Measurements from ENCODE around the gene PIP4K2B.
A peak's percentile ranks its signal among the peaks of the same experiment; 100 is the strongest.
"Not testable (repeated sequence)": the region's sequence is repeated elsewhere in the genome, so short reads cannot be mapped to it uniquely, and the experiment has no call there.

The PIP4K2B gene

DNA sequence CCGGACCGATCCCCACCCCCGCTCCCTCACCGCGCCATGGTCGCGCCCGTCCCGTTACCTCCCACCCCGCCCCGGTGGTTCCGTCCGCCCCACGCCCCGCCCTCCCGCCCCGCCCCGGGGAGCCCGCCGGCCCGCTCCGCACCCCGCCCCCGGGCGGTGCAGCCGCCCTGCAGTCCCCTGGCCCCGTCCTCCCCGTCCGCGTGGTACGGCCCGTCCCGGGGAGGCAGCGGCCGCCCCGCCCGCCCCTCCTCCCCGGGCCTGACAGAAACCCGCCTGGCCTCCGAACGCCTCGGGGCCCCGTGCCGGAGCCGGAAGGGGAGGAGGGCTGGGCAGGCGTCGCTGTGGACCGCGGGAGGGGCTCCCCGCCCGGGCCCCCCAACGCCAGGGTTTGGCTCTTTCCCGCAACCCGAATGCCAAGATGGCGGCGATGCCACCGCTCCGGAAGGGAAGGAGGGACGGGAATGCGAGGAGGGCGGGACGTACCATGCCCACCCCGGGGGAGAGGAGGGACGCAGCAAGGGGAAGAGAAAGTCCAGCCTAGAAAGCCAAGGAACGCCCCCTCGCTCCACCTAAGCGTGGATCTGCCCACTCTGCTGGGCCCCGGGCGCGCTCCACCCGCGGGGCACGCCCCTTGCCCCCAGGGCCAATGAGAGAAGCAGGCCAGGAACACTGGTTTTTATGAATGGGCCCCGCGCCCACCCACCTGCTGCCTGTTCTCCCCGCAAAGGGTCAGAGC lies at the start of gene PIP4K2B:
PIP4K2B (minus strand) TSS at position 56 of the 736 bp plus-strand sequence. CDS start 132 bp downstream, outside the sequence.
- peak; percentile 96 for DNase-seq

DNA sequence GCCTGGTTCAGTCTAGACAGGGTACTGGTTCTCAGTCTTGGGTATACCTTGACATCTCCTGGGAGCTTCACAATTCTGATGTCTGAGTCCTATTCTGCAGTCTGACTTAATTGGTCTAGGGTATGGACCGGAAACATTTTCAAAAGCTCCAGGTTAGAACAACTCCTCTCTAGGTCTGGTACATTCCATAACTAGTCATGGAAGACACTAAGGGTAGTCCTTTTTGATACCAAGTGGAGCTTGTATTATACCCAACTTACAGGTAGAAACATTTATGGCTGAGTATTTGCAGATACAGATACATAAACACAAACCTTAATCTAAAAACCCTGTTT lies 49.2 kb upstream of the PIP4K2B start:
- no peak for DNase-seq

DNA sequence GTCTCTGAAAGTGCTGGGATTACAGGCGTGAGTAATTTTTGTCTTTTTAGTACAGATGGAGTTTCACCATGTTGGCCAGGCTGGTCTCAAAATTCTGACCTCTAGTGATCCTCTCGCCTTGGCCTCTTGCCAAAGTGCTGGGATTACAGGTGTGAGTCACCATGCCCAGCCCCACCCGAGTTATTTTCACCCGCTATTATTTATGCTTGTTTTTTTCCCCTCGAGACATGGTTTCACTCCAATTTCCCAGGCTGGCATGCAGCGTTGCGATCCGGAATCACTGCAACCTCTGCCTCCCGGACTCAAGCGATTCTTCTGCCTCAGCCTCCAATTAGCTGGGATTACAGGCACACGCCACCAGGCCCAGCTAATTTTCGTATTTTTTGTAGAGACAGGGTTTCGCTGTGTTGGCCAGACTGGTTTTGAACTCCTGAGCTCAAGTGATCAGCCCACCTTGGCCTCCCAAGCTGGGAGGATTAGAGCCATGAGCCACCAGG lies 45.0 kb upstream of the PIP4K2B start:
- DNase-seq: no peak

DNA sequence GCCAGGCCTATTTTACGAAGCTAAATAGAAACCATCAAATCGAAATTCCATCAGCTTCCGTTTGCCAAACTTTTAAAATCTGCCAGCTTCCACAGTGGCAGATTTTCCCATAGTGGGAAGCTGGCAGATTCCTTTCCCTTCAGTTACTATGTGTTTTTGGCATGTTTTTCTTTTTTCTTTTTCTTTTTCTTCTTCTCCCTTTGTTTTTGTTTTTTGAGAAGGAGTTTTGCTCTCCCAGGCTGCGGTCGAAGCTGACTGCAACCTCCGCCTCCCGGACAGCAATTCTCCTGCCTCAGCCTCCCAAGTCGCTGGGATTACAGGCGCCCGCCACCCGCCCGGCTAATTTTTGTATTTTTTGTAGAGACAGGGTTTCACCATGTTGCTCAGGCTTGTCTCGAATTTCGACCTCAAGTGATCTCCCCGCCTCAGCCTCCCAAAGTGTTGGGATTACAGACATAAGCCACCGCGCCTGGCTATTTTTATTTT lies 26.4 kb upstream of the PIP4K2B start:
- DNase-seq: no peak

DNA sequence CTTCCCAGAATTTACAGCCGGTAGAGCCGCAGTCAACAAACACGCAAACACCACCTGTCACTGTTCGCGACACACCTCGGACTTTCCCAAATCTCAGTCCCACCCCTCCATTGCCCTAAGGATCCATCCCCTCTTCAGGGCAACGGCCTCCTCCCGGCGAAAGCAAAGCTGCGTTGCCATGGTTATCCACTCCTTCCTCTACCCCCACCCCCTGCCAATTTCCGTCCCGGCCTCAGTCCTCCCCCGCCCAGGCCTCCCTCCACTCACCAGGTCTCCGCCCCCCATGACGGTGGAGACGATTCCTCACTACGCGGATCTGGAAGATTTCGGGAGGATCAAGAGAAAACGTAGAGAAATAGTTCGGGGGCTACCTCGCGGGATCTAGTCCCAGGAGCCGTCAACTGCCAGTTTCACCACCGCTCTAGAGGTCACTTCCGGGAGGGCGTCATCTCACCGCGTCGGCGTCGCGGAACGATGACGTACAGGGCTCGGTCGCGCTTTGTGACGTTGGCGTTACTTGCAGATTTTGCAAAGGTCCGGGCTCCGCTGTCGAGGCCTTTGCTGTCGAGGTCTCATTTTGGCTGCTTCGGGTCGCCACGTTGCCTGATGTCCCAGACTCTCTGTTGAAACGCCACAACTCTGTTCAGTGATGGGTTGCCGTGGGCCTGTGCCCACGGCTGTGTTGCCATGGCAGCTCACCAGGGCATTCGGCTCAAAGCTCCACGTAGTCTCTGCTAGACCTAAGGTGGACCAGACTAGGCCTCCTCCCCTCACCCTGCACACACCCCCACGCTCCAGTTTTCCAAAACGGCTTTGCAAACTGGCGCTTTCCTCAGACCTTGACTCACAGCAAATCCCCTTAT lies 25.8 kb upstream of the PIP4K2B start, which contains the start of gene CWC25:
CWC25 (minus strand) TSS at position 423 of the 863 bp plus-strand sequence; CDS start at position 285, 138 bp downstream.
- peak; percentile 91 for DNase-seq

DNA sequence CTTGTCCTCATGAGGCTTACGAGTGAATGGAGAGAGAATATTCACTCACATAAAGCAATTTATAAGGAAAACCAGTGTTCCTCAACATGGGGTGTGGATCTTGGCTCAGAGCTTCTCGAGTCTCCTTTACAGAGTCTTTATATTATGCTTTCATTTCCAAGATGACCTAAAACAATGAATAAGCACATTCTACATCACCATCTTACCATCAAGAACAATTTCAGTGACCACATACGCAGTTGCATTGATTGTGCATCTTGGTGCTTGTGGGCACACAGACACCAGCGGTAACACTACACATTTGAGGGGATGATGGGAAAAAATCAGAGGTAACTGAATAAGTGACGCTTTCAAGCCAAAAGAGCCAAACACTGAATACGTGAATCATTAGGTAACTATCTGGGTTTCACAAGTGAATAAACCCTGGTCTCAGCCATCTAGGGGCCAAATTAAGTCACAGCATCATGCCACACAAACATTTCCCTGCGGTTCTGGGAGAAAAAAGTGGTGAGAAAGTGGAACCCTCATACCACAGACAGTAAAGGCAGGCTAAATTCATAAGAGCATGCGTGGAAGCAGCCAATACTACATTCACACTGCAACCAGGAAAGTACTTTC lies 16.3 kb upstream of the PIP4K2B start:
- no peak for DNase-seq

DNA sequence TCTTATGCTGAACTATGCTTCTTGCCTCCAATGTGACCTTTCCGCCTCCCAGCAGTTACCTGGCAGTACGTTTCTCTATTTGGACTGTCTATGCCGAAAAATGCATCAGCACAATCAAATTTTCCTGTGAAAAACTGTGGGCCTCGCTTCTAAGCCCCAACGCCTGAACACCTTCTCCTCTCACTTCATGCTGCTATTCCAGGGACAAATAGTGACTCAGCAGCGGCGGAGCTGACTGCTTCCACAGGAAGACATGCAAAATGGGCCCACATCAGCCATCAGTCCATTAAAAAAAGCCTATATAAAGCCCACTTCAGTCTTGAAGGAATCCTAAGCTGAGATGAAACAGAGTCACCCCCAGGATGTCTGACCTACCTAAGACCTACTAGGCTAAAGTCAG lies 10.5 kb upstream of the PIP4K2B start:
- DNase-seq: no peak

DNA sequence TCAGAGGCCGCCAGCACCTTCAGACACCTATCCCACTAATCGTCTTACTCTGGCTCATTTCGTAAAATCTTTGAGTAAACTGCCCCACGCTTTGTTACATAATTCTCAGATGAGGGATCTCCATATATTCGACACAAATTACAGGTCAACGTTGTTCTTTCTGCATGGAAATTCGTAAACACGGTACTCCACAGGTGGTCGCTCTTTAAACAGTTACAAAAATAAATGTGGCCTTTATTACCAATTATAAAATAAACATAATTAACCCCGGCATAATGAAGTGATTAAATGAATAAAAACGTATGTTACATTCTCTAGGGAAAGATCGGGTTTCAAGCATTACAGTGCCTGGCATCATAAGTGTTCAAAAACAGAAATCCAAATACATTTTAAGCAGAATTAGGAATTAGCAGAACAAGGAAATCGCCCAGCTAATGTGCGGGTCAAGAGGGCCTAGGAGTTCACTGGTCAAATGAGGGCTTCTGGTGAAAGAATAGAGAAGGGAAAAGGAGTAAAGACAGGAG lies 943 bp upstream of the PIP4K2B start:
- peak; percentile 53 for DNase-seq

DNA sequence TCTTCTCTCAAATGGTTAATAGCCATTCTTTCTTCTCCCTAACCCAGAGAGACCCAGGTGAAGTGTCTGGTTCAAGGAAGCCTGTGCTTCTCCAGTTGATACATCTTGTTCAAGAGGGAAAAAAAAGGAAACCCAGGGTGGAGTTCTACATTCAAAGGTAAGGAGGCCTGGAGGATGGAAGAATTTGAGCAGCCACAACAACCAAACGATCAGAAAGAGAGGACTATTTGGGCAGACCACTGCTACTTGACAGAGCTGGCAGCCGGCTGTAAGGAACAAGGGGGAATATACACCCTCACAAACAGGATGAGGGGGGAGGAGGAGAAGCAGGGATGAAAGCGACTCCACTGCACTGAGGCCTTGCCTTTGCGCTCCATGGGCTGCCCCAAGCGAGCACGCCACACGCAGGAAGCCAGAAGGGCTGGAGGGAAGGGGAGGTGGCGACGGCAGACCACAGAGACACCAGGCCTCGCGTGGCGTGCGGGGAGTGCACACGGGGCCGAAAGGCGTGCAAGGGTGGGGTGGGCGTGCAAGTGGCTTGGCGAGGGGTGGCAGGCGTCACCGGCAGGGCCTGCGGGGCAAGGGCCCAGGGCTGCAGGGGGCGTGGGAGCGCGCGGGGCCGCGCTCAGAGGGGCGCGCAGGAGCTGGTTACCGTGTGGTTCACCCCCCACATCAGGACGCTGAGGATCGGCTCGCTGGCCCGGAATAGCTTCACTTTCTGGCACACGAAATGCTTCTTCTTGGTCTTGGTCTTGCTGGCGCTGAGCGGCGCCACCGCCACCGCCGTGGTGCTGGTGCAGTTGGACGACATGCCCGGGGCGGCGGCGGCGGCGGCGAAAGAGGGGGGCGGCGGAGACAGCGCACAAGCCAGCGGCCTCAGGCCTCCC lies 499 bp downstream of the PIP4K2B start:
- DNase-seq: peak; percentile 5

DNA sequence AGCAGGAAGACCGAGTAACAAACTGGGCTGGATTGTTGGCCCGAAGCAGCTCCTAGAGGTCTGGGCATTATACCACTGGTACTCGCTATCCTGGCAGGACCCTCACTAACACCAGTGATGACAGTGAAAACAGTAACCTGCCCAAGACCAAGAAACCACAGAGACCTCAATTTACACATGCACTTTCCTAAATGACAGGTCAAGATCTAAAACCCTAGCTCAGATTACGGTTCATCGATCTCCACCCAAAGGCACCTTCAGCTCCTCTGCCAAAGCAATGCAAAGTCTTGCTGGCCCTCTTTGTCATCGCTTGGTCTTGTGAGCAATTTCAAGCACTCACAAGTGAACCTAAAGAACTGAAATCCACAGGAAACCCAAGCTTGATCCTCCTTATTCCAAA lies 1.5 kb downstream of the PIP4K2B start:
- DNase-seq: no peak

DNA sequence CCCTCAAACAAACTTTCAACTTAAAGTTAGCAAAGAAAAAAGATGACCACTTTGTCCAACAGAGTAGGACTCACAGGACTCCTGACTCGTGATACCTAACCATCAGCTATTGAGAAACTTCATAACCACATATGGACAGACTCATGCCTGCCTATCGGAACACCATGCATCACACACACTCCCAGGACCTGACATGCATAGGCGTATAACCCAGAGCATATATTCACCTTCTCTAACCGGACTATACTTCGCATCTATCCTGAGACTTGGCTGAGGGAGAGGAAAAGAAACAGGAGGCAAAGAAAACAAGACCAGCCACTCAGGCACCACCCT lies 2.2 kb downstream of the PIP4K2B start:
- DNase-seq: no peak

DNA sequence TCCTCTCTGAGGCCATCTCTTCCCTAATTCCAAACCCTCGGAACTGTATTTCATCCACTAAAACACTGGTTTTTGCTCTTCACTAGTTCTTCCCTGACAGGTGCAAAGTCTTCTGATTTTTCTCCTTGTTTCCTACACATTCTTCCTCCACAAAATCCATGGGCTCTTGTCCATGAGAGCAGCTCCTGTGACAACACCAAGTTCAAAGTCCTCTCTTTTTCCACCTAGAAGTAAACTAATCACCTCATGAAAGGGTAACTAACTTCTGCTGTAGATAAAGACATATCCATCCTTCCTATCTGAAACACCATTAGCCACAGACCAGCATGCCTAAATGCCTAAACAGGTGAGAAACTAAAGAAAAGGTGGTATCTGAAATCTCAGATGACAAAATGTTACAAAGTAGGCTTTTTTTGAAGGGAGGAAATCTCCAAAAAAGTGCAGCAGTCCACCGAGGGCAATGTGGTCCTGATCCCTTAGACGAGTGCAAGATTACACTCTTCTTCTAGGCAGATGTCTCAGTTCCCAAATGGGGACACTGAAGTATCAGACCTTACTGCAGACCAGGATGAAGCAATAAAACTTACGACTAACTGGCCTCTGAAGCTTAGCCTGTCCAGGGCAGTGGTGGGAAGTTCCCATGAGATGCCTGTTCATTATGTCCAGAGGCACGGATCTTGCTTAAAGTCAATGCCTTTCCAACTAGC lies 2.8 kb downstream of the PIP4K2B start:
- no peak for DNase-seq

DNA sequence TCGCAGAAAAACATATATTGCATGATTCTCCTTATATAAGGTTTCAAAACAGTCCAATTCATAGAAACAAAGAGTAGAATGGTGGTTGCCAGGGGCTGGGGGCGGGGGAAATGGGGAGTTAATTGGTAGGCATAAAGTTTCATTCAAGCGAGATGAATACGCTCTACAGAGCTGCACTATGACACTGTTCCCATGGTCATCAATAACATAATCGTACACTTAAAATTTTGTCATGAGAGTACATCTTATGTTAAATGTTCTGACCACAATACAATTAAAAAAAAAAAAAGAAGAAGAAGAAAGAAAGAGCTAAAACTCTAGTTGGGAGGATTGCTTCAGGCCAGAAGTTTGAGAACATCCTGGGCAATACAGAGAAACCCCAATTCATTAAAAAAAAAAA lies 5.1 kb downstream of the PIP4K2B start:
- no peak for DNase-seq

DNA sequence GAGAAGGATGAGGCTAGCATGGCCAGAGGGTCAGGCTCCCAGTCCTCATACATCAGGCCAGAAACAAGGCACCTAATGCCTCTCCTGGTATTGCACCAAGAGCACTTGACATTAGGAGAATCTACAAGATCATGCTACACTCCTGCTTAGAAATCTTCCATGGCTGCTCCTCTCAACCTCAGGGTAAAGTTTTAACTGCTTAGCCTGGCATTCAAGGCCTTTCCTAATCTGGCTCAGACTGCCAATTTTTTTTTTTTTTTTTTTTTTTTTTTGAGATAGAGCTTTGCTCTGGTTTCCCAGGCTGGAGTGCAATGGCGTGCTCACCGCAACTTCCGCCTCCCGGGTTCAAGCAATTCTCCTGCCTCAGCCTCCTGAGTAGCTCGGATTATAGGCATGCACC lies 8.2 kb downstream of the PIP4K2B start:
- no peak for DNase-seq

DNA sequence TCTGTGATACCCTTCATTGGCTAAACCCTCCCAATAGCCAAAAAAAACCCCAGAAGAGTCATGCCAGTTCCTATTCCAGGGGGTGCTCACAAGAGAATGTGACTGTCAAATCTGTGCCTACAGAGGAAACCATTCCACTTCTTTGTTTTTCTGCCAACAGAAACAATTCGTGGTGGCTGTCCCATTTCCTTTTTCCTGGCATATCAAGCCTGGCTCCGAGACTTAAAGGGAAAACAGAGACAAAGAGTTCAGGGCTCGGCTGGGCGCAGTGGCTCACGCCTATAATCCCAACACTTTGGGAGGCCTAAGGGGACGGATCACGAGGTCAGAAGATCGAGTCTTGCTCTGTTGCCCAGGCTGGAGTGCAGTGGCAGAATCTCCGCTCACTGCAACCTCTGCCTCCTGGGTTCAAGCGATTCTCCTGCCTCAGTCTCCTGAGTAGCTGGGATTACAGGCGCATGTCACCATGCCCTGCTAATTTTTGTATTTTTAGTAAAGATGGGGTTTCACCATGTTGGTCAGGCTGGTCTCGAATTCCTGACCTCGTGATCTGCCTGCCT lies 9.1 kb downstream of the PIP4K2B start:
- DNase-seq: not testable (repeated sequence)

DNA sequence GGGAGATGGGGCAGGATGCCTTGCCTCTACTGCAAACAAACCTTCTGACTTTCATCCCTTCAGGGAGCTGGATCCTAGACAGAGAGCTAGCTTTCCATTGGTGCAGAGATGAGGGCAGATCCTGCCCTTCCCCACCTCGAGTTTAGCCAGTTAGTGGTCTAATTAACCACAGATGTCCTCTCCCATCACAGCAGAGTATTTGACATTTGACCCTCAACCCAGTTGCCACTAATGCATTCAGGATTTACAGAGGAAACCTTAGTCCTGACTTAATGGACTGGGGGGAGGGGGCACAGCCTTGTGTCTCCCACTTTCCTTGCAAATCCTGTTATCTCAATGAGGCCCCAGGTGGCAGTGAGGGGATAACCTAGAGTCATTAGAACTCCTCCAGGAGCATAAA lies 10.2 kb downstream of the PIP4K2B start:
- no peak for DNase-seq

DNA sequence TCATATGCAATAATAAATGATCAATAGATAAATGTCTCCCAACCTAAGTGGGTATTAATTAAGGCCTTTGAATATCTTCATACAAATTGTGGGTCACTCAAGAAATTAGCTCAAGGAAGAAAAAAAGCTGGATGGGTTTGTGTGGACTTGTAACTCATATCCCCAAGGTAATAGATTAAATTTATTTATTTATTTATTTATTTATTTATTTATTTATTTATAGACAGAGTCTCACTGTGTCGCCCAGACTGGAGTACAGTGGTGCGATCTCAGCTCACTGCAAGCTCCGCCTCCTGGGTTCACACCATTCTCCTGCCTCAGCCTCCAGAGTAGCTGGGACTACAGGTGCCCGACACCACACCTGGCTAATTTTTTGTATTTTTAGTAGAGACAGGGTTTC lies 11.4 kb downstream of the PIP4K2B start:
- DNase-seq: not testable (repeated sequence)

DNA sequence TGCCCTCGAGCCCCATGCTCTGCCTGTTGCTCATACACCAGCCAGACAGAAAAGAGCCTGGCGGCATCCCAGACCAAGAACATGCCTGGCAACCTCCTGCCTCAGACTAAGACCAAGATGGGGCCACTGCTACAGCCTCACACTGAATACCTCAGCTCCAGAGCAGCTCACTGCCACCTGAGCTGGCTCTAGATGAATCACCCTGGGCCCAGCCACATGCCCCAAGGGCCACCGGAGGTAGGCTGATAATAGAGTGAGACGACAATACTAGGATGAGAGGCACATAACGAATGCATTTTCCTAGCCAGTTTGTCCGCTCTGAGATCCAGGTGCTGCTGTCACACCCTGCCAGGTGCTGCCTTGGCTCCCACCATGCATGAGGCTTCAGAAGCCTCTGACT lies 13.0 kb downstream of the PIP4K2B start:
- no peak for DNase-seq

DNA sequence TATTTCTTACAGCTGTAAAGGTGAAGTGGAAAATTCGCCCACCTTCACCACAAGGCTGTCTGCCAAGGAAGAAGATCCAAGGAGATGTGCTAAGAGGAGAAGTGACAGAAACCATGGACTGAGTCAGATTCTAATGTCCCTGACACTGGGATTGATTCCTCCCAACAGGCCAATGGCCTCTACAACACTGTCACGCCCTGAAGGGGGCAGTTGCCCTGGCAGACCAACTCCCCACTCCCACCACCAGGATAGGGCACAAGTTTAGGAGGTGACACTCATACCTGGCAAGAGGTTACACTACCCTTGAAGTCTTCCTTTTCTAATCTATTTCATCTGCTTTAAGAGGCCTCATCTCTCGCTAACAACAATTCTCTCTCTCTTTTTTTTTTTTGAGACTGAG lies 16.1 kb downstream of the PIP4K2B start:
- DNase-seq: no peak

DNA sequence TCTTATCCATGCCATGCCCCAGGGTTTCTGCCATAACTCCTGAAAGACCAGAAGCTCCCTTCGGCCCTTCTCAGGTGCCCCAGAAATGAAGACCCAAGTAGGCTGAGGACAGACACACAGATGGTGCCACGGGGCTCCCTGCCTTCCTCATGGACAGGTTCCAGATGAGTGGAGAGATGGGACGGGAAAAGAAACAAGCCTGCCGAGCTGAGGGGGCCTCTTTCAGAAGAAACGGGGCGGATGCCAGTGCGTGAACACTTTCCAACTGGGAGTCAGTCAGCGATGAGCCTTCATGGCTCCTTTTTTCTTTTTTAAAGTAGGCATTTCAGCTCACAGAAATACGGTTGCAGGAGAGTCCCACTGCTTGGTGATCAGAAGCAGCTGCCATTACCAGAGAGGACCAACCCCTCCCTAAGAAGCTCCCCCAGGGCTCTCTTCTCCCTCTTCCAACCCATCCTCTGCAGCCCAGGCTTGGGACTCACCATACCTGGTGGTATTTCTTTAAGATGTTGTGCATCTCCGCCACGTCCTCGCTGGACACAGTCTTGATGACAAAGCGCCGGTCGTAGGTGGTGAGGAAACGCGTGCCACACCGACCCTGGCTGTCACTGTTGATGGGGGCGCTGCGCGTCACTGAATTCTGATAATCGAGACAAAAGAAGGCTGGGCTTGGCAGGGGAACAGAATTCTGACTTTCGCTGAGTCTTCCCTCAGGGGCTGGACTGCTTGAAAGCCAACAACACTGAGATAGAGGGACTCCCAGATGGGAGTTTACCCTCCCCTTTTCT lies 19.2 kb downstream of the PIP4K2B start:
- no peak for DNase-seq

Data from NCI-H510A treated with DMSO at 0.1 percent for 48 hours (cell line).